CD4-positive, CD25-positive, alpha-beta regulatory T cell (primary cell): ENCODE measurements around the gene MYT1. TPM values are rescaled to one million over a fixed set of nuclear protein-coding genes. Genes with fewer than 3 reads are reported as not detected.
"Not testable (repeated sequence)": the region's sequence is repeated elsewhere in the genome, so short reads cannot be mapped to it uniquely, and the experiment has no call there.

Source experiments
- ATAC-seq, 2 donors: fragments of 150-1000 bp; cut with Tn5 transposase; one replicate each; pipeline ENCODE4 v1.10.0; 2021; ENCODE audit warnings: low read depth in 2 of 2, moderate number of reproducible peaks in 2 of 2, moderate library complexity in 1 of 2
- DNase-seq, 3 donors: peaks; one replicate each; pipeline versions ENCODE4 v3.0.0 to v3.0.0-alpha.2; 2012 to 2022; ENCODE audit warnings: mixed read lengths in 1 of 3
- H3K27ac ChIP-seq: one replicate; pipeline ENCODE4 v1.7.0; 2013; ENCODE audit warnings: mild to moderate bottlenecking, low read length; ENCODE audit not compliant: insufficient read depth, poor library complexity, severe bottlenecking
- H3K27me3 ChIP-seq: one replicate; pipeline ENCODE4 v1.7.0; 2013; ENCODE audit warnings: low read length; ENCODE audit not compliant: control insufficient read depth, insufficient read depth
- H3K36me3 ChIP-seq: one replicate; pipeline ENCODE4 v1.7.0; 2013; ENCODE audit warnings: mild to moderate bottlenecking, low read length, moderate library complexity; ENCODE audit not compliant: control insufficient read depth, insufficient read depth
- H3K4me1 ChIP-seq: 2 replicates; pipeline ENCODE4 v1.7.0; 2013; ENCODE audit warnings: mild to moderate bottlenecking, low read length; ENCODE audit not compliant: insufficient read depth, control insufficient read depth, poor library complexity, severe bottlenecking
- H3K4me3 ChIP-seq: one replicate; pipeline ENCODE4 v1.7.0; 2013; ENCODE audit warnings: low read depth, mild to moderate bottlenecking, low read length, moderate library complexity
- H3K9me3 ChIP-seq, 2 experiments: 1 replicate in 1 of 2; 2 replicates in 1 of 2; pipeline ENCODE4 v1.7.0; 2013; ENCODE audit warnings: low read length in 2 of 2, mild to moderate bottlenecking in 1 of 2, moderate library complexity in 1 of 2; ENCODE audit not compliant: control insufficient read depth in 2 of 2
- H3K27ac Mint-ChIP-seq, 3 donors: one replicate each; pipeline ENCODE4 v1.8.0; 2020 to 2022; ENCODE audit warnings: mild to moderate bottlenecking in 3 of 3, mixed read lengths in 3 of 3, moderate library complexity in 2 of 3
- H3K27me3 Mint-ChIP-seq: one replicate; pipeline ENCODE4 v1.8.0; 2022; ENCODE audit warnings: mild to moderate bottlenecking, mixed read lengths
- H3K36me3 Mint-ChIP-seq: one replicate; pipeline ENCODE4 v1.8.0; 2020; ENCODE audit warnings: mixed read lengths
- H3K4me1 Mint-ChIP-seq, 4 donors: one replicate each; pipeline ENCODE4 v1.8.0; 2020 to 2022; ENCODE audit warnings: mixed read lengths in 4 of 4, mild to moderate bottlenecking in 1 of 4
- H3K4me3 Mint-ChIP-seq, 4 donors: one replicate each; pipeline ENCODE4 v1.8.0; 2020 to 2022; ENCODE audit warnings: mild to moderate bottlenecking in 4 of 4, mixed read lengths in 4 of 4, moderate library complexity in 3 of 4
- H3K9me3 Mint-ChIP-seq, 7 donors: one replicate each; pipeline ENCODE4 v1.8.0; 2020 to 2022; ENCODE audit warnings: mixed read lengths in 7 of 7, mild to moderate bottlenecking in 3 of 7, moderate library complexity in 2 of 7
- polyA plus RNA-seq, 4 donors: library from polyadenylated mRNA; unstranded; fragments of 300-500 nt; fragmentation: Illumina TruSeq; gene quantifications; one replicate each; pipeline ENCODE4 v1.2.3, GENCODE V29; 2021
- total RNA-seq: library from RNA; stranded (reverse); gene quantifications from one replicate; pipeline ENCODE4 v1.2.3, GENCODE V29; 2022

MYT1 gene
- total and polyA plus RNA-seq, 5 donors from 2014 or later = 0.14 TPM; not detected in 4

- H3K4me1 ChIP-seq = no peaks in the 10 kb centered on the region
- H3K4me3 Mint-ChIP-seq = no peak overlapping the region
- peaks cover 0 to 3% (median 0%) of the 10 kb centered on the region in 7 donors for H3K9me3 Mint-ChIP-seq
- peaks cover 4% of the 10 kb centered on the region for H3K27me3 Mint-ChIP-seq
- no peaks in the 10 kb centered on the region for H3K36me3 Mint-ChIP-seq
- H3K27ac ChIP-seq = no peak overlapping the region
- no peaks in the 10 kb centered on the region for H3K27me3 ChIP-seq
- H3K4me3 ChIP-seq = no peak overlapping the region
- no peaks in the 10 kb centered on the region for H3K36me3 ChIP-seq
- DNase-seq = no peak
- H3K27ac Mint-ChIP-seq = no peak overlapping the region
- H3K9me3 ChIP-seq = no peaks in the 10 kb centered on the region
- ATAC-seq = no peak
- no peaks in the 10 kb centered on the region for H3K4me1 Mint-ChIP-seq
Measured at GRCh38 chr20:64176551-64176950, 12.3 kb downstream of the MYT1 start.

GRCh38 chr20:64176971-64177370, 12.7 kb downstream of the MYT1 start:
- H3K9me3 Mint-ChIP-seq = peaks cover 0 to 3% (median 0%) of the 10 kb centered on the region in 7 donors
- H3K4me3 ChIP-seq = no peak overlapping the region
- no peaks in the 10 kb centered on the region for H3K27me3 ChIP-seq
- no peak overlapping the region for H3K27ac Mint-ChIP-seq
- H3K4me3 Mint-ChIP-seq = no peak overlapping the region
- DNase-seq = no peak
- no peaks in the 10 kb centered on the region for H3K4me1 Mint-ChIP-seq
- no peak overlapping the region for H3K27ac ChIP-seq
- peaks cover 4% of the 10 kb centered on the region for H3K27me3 Mint-ChIP-seq
- H3K36me3 ChIP-seq = no peaks in the 10 kb centered on the region
- H3K9me3 ChIP-seq = no peaks in the 10 kb centered on the region
- no peaks in the 10 kb centered on the region for H3K4me1 ChIP-seq
- no peaks in the 10 kb centered on the region for H3K36me3 Mint-ChIP-seq
- ATAC-seq = no peak

- H3K4me3 Mint-ChIP-seq = no peak overlapping the region
- H3K4me1 Mint-ChIP-seq = no peaks in the 10 kb centered on the region
- H3K9me3 Mint-ChIP-seq = peaks cover 0 to 3% (median 0%) of the 10 kb centered on the region in 7 donors
- DNase-seq = no peak
- no peak for ATAC-seq
- peaks cover 4% of the 10 kb centered on the region for H3K27me3 Mint-ChIP-seq
- no peaks in the 10 kb centered on the region for H3K27me3 ChIP-seq
- H3K4me3 ChIP-seq = no peak overlapping the region
- H3K27ac ChIP-seq = no peak overlapping the region
- H3K36me3 ChIP-seq = no peaks in the 10 kb centered on the region
- H3K36me3 Mint-ChIP-seq = no peaks in the 10 kb centered on the region
- H3K9me3 ChIP-seq = no peaks in the 10 kb centered on the region
- H3K27ac Mint-ChIP-seq = no peak overlapping the region
- H3K4me1 ChIP-seq = no peaks in the 10 kb centered on the region
Measured at GRCh38 chr20:64177384-64177783, 13.1 kb downstream of the MYT1 start.

GRCh38 chr20:64177787-64178186, 13.5 kb downstream of the MYT1 start:
- Mint-ChIP-seq H3K27me3 (peaks cover 4% of the 10 kb centered on the region), H3K4me3 (no peak overlapping the region), H3K27ac (no peak overlapping the region), H3K9me3 (peaks cover 0 to 3% (median 0%) of the 10 kb centered on the region in 7 donors), H3K36me3 (no peaks in the 10 kb centered on the region), H3K4me1 (no peaks in the 10 kb centered on the region)
- Histone ChIP-seq H3K27ac (no peak overlapping the region), H3K4me1 (no peaks in the 10 kb centered on the region), H3K27me3 (no peaks in the 10 kb centered on the region), H3K9me3 (no peaks in the 10 kb centered on the region), H3K4me3 (no peak overlapping the region), H3K36me3 (no peaks in the 10 kb centered on the region)
- ATAC-seq (no peak), DNase-seq (no peak)

- not testable (repeated sequence) for H3K9me3 ChIP-seq, H3K27ac Mint-ChIP-seq, DNase-seq, H3K36me3 Mint-ChIP-seq, H3K4me1 ChIP-seq, ATAC-seq, H3K4me3 ChIP-seq, H3K4me3 Mint-ChIP-seq, H3K4me1 Mint-ChIP-seq, H3K27me3 ChIP-seq, H3K27ac ChIP-seq, H3K9me3 Mint-ChIP-seq, H3K36me3 ChIP-seq, H3K27me3 Mint-ChIP-seq
Measured at GRCh38 chr20:64178925-64179324, 14.7 kb downstream of the MYT1 start.

GRCh38 chr20:64179805-64180204, 15.6 kb downstream of the MYT1 start:
- no peaks in the 10 kb centered on the region for H3K4me1 Mint-ChIP-seq

GRCh38 chr20:64180673-64181072, 16.4 kb downstream of the MYT1 start:
- no peak overlapping the region for H3K27ac Mint-ChIP-seq

More at GRCh38 chr20:64179805-64180204, 15.6 kb downstream of the MYT1 start:
- no peak overlapping the region for H3K4me3 ChIP-seq
- Mint-ChIP-seq H3K27ac (no peak overlapping the region), H3K4me3 (no peak overlapping the region), H3K27me3 (peaks cover 8% of the 10 kb centered on the region), H3K36me3 (no peaks in the 10 kb centered on the region), H3K9me3 (peaks cover 0 to 3% (median 0%) of the 10 kb centered on the region in 7 donors)
- no peak for ATAC-seq
- H3K9me3 ChIP-seq = no peaks in the 10 kb centered on the region
- no peaks in the 10 kb centered on the region for H3K4me1 ChIP-seq
- H3K27me3 ChIP-seq = no peaks in the 10 kb centered on the region
- no peak for DNase-seq
- H3K36me3 ChIP-seq = no peaks in the 10 kb centered on the region
- H3K27ac ChIP-seq = no peak overlapping the region

GRCh38 chr20:64181391-64181790, 17.1 kb downstream of the MYT1 start:
- H3K9me3 ChIP-seq = no peaks in the 10 kb centered on the region
- H3K4me1 Mint-ChIP-seq = no peaks in the 10 kb centered on the region
- H3K27me3 ChIP-seq = no peaks in the 10 kb centered on the region
- H3K36me3 Mint-ChIP-seq = no peaks in the 10 kb centered on the region
- H3K27ac ChIP-seq = no peak overlapping the region
- no peak overlapping the region for H3K4me3 ChIP-seq
- H3K27ac Mint-ChIP-seq = no peak overlapping the region
- peaks cover 8% of the 10 kb centered on the region for H3K27me3 Mint-ChIP-seq
- DNase-seq = no peak
- H3K4me3 Mint-ChIP-seq = no peak overlapping the region
- H3K4me1 ChIP-seq = no peaks in the 10 kb centered on the region
- no peak for ATAC-seq
- H3K9me3 Mint-ChIP-seq = peaks cover 0 to 4% (median 0%) of the 10 kb centered on the region in 7 donors
- no peaks in the 10 kb centered on the region for H3K36me3 ChIP-seq

More at GRCh38 chr20:64180673-64181072, 16.4 kb downstream of the MYT1 start:
- H3K27ac ChIP-seq = no peak overlapping the region
- H3K4me1 ChIP-seq = no peaks in the 10 kb centered on the region
- H3K36me3 ChIP-seq = no peaks in the 10 kb centered on the region
- no peak overlapping the region for H3K4me3 ChIP-seq
- Mint-ChIP-seq H3K9me3 (peaks cover 0 to 4% (median 0%) of the 10 kb centered on the region in 7 donors), H3K36me3 (no peaks in the 10 kb centered on the region), H3K27me3 (peaks cover 8% of the 10 kb centered on the region), H3K4me3 (no peak overlapping the region), H3K4me1 (no peaks in the 10 kb centered on the region)
- no peaks in the 10 kb centered on the region for H3K27me3 ChIP-seq
- DNase-seq = no peak
- no peaks in the 10 kb centered on the region for H3K9me3 ChIP-seq
- no peak for ATAC-seq
